D721Med (cell line): ENCODE measurements around the gene KANSL1.
"Not testable (repeated sequence)": the region's sequence is repeated elsewhere in the genome, so short reads cannot be mapped to it uniquely, and the experiment has no call there.

ENCODE experiments used
- DNase-seq: peaks from one replicate; pipeline ENCODE4 v3.0.0; 2011; ENCODE audit warnings: low spot score; ENCODE audit not compliant: insufficient read length
- FAIRE-seq: peaks from 2 replicates; lab custom pipeline; 2011; peaks lifted over from hg19 to GRCh38; lab: Jason Lieb, UNC
- CTCF ChIP-seq: IDR thresholded peaks from 2 replicates; pipeline ENCODE4 v1.5.1; 2012; ENCODE audit warnings: mild to moderate bottlenecking, control low read depth; ENCODE audit not compliant: insufficient read depth; ENCODE audit errors: missing control alignments

Gene KANSL1

GRCh38 chr17:46109603-46110189 is 83.5 kb downstream of the KANSL1 start:
- DNase-seq: no peak
- no peak for TF ChIP-seq CTCF
- FAIRE-seq: no peak

GRCh38 chr17:46108550-46109110 is 84.6 kb downstream of the KANSL1 start:
- no peak for TF ChIP-seq CTCF
- FAIRE-seq (no peak), DNase-seq (no peak)

GRCh38 chr17:46108120-46108519 is 85.1 kb downstream of the KANSL1 start:
- DNase-seq: no peak
- no peak for FAIRE-seq
- TF ChIP-seq CTCF: no peak

- no peak for TF ChIP-seq CTCF
- DNase-seq: no peak
- peak; percentile 77 for FAIRE-seq
Observed at GRCh38 chr17:46106966-46107644, 86.1 kb downstream of the KANSL1 start.

GRCh38 chr17:46102806-46103205 is 90.4 kb downstream of the KANSL1 start:
- peak; percentile 21 for FAIRE-seq
- not testable (repeated sequence) for DNase-seq

- not testable (repeated sequence) for DNase-seq
- FAIRE-seq: peak; percentile 44
Observed at GRCh38 chr17:46101785-46102617, 91.2 kb downstream of the KANSL1 start.

GRCh38 chr17:46100590-46100989 is 92.6 kb downstream of the KANSL1 start:
- no peak for DNase-seq
- TF ChIP-seq CTCF: no peak
- no peak for FAIRE-seq
